Gastrocnemius medialis (tissue), 4 donors: ENCODE measurements around the gene CDH2. TPM values are rescaled to one million over a fixed set of nuclear protein-coding genes. Genes with fewer than 3 reads are reported as not detected.

Experiments
- ATAC-seq, 2 donors: fragments of 150-250 bp; one replicate each; pipeline ENCODE4 v1.9.1; 2016
- DNase-seq, 2 donors: peaks; one replicate each; pipeline ENCODE4 v3.0.0-alpha.2; 2019
- H3K27ac ChIP-seq, 4 donors: fragments of 200-600 bp; sonication (generic); 1 replicate in 1 of 4; 2 replicates in 3 of 4; pipeline ENCODE4 v1.5.1; 2016 to 2018; ENCODE audit warnings: mild to moderate bottlenecking in 2 of 4, moderate library complexity in 1 of 4
- H3K27me3 ChIP-seq, 3 donors: fragments of 200-600 bp; sonication (generic) in 2 of 3; 1 replicate in 1 of 3; 2 replicates in 2 of 3; pipeline versions ENCODE4 v1.5.1 to v1.6.0; 2016 to 2019; ENCODE audit warnings: mild to moderate bottlenecking in 1 of 3, moderate library complexity in 1 of 3
- H3K36me3 ChIP-seq, 2 donors: fragments of 200-600 bp; sonication (generic) in 1 of 2; one replicate each; pipeline ENCODE4 v1.5.1; 2017 to 2018
- H3K4me1 ChIP-seq, 2 donors: fragments of 200-600 bp; sonication (generic) in 1 of 2; one replicate each; pipeline ENCODE4 v1.5.1; 2016 to 2017; ENCODE audit warnings: mild to moderate bottlenecking in 2 of 2
- H3K4me3 ChIP-seq, 4 donors: fragments of 200-600 bp; sonication (generic) in 3 of 4; 1 replicate in 1 of 4; 2 replicates in 3 of 4; pipeline ENCODE4 v1.5.1; 2016 to 2019; ENCODE audit warnings: mild to moderate bottlenecking in 2 of 4
- H3K9me3 ChIP-seq, 3 donors: fragments of 200-600 bp; sonication (generic) in 2 of 3; 1 replicate in 1 of 3; 2 replicates in 2 of 3; pipeline ENCODE4 v1.5.1; 2016 to 2019
- CTCF ChIP-seq, 5 experiments: fragments of 450-650 bp in 3 of 5; fragments of 200-600 bp in 2 of 5; sonication (generic) in 2 of 5; IDR thresholded peaks in 4 of 5; conservative IDR thresholded peaks in 1 of 5; 1 replicate in 4 of 5; 2 replicates in 1 of 5; pipeline ENCODE4 v1.5.1; 2016 to 2019; ENCODE audit warnings: antibody characterized with exemption in 5 of 5, mild to moderate bottlenecking in 3 of 5, moderate library complexity in 3 of 5
- POLR2A ChIP-seq, 2 donors: fragments of 450-650 bp; IDR thresholded peaks; one replicate each; pipeline ENCODE4 v1.6.1; 2017; ENCODE audit warnings: antibody characterized with exemption in 2 of 2, mild to moderate bottlenecking in 2 of 2, moderate library complexity in 2 of 2
- in situ Hi-C, 4 donors: fragments of 200-750 bp; cut with MboI; loops; one replicate each; pipeline versions ENCODE4 v1.15.0 to v1.8.0; 2017; ENCODE audit warnings: low sequenced_read_pairs in 4 of 4
- intact Hi-C: fragments of 100-400 bp; cut with DNase I; formaldehyde crosslinking; loops from one replicate; pipeline ENCODE4 v1.15.1; 2023; ENCODE audit warnings: low total_unique reads
- total RNA-seq, 4 donors: library from RNA; depleted of rRNA; stranded (reverse); fragments of >200 nt; gene quantifications; one replicate each; pipeline versions ENCODE4 v1.1.0 to v1.2.3, GENCODE V29; 2016

The CDH2 gene
- total RNA-seq, 4 donors from 2014 or later: 0.38 to 0.62 (median 0.51) TPM; not detected in 1

- no peaks in the 10 kb centered on the region for H3K36me3 ChIP-seq
- no peaks in the 10 kb centered on the region for H3K4me1 ChIP-seq
- no peak for TF ChIP-seq POLR2A (IDR thresholded peaks at IDR 0.05)
- TF ChIP-seq CTCF (IDR thresholded peaks at IDR 0.05 in 4 of 5, conservative IDR thresholded peaks at IDR 0.05 in 1 of 5): no peak
- H3K4me3 ChIP-seq: no peak overlapping the region
- H3K9me3 ChIP-seq: no peaks in the 10 kb centered on the region
- no peaks in the 10 kb centered on the region for H3K27me3 ChIP-seq
- in situ Hi-C loops: no loop called here
- intact Hi-C loops: no loop called here
- DNase-seq: no peak
- H3K27ac ChIP-seq: no peak overlapping the region
- ATAC-seq: no peak
Observed at GRCh38 chr18:27901424-27902226, 275.3 kb downstream of the CDH2 start.
